Measurements from ENCODE around the gene MRPL40.
A peak's percentile ranks its signal among the peaks of the same experiment; 100 is the strongest.

The MRPL40 gene

DNA sequence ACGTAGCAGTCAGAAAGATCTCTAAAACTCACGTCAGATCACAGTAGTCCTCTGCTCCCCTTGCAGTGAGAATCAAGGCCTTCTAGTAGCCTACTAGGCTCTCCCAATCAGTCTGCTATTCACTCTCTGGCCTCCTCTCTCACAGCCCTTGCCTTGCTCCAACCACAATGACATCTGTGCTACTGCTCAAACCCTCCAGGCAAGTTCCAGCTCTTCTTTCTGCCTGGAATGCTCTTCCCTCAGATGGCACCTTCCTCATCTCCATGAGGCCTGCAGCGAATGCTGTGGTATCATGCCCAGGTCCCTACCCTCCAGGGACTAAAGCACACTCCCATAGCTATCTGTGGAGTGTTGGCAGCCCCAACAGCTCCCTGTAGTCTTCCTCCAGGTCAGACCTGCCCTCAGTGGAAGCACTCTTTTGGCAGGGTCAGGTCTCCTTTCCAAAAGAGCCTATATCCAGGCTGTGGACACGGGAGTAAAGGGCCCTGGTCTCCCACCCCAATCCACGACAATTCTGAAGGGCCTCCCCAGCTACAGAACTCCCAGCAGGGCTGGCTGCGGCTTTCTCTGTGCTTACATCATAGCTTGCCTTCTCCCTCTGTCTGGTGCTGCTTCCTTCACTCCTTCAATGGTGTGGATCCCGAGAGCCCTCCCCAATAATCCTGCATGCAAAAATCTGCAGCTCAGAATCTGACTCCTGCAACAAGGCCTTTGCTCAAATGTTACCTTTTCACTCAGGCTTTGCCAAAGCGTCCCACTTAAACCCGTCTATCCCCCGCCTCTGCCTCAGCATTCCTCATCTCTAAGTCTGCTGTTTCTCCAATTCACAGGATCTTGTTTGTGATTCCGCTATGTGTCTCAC, 9.7 kb upstream of the MRPL40 start:
- H3K4me3 ChIP-seq (replicated peaks; ENCODE audit: insufficient read depth, low read length): no peak overlapping the region
- no peaks in the 10 kb centered on the region for H3K27me3 ChIP-seq (ENCODE audit: insufficient read depth, poor library complexity, severe bottlenecking)
- DNase-seq (ENCODE audit: low read depth in 1 of 2, low spot score in 1 of 2): no peak
- H3K27ac ChIP-seq (replicated peaks): peak overlapping the region; percentile 20; the same call in 1 of the 2 replicates
- no peak for TF ChIP-seq POLR2AphosphoS5 (IDR thresholded peaks at IDR 0.05; ENCODE audit: low read depth)
- TF ChIP-seq, protein P1, sequence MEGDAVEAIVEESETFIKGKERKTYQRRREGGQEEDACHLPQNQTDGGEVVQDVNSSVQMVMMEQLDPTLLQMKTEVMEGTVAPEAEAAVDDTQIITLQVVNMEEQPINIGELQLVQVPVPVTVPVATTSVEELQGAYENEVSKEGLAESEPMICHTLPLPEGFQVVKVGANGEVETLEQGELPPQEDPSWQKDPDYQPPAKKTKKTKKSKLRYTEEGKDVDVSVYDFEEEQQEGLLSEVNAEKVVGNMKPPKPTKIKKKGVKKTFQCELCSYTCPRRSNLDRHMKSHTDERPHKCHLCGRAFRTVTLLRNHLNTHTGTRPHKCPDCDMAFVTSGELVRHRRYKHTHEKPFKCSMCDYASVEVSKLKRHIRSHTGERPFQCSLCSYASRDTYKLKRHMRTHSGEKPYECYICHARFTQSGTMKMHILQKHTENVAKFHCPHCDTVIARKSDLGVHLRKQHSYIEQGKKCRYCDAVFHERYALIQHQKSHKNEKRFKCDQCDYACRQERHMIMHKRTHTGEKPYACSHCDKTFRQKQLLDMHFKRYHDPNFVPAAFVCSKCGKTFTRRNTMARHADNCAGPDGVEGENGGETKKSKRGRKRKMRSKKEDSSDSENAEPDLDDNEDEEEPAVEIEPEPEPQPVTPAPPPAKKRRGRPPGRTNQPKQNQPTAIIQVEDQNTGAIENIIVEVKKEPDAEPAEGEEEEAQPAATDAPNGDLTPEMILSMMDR (IDR thresholded peaks at IDR 0.05; ENCODE audit: insufficient read depth, low read length): no peak
- no peak for TF ChIP-seq SPI1 (IDR thresholded peaks at IDR 0.05; ENCODE audit: borderline replicate concordance, low read depth)
- TF ChIP-seq, protein P2, sequence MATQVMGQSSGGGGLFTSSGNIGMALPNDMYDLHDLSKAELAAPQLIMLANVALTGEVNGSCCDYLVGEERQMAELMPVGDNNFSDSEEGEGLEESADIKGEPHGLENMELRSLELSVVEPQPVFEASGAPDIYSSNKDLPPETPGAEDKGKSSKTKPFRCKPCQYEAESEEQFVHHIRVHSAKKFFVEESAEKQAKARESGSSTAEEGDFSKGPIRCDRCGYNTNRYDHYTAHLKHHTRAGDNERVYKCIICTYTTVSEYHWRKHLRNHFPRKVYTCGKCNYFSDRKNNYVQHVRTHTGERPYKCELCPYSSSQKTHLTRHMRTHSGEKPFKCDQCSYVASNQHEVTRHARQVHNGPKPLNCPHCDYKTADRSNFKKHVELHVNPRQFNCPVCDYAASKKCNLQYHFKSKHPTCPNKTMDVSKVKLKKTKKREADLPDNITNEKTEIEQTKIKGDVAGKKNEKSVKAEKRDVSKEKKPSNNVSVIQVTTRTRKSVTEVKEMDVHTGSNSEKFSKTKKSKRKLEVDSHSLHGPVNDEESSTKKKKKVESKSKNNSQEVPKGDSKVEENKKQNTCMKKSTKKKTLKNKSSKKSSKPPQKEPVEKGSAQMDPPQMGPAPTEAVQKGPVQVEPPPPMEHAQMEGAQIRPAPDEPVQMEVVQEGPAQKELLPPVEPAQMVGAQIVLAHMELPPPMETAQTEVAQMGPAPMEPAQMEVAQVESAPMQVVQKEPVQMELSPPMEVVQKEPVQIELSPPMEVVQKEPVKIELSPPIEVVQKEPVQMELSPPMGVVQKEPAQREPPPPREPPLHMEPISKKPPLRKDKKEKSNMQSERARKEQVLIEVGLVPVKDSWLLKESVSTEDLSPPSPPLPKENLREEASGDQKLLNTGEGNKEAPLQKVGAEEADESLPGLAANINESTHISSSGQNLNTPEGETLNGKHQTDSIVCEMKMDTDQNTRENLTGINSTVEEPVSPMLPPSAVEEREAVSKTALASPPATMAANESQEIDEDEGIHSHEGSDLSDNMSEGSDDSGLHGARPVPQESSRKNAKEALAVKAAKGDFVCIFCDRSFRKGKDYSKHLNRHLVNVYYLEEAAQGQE (IDR thresholded peaks at IDR 0.05; ENCODE audit: insufficient replicate concordance, low read depth): no peak
- no peak for TF ChIP-seq GABPA (IDR thresholded peaks at IDR 0.05; ENCODE audit: low read depth)

DNA sequence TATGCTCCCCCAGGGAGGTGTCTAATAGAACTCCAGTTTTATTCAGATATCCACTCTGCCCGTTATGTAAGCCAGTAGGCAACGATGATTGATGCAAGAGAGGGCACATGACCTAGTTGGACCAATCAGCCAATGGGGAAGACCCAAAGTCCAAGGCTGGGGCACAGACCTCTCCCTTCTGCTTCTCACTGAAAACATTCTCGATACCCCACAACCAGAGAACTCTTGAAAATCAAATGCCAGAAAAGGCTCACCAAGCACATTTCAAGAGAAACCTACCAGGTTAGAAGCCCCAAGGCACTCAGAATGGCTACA, 8.2 kb upstream of the MRPL40 start:
- peak in 1 of 2 experiments; percentile 48 for DNase-seq (ENCODE audit: low read depth in 1 of 2, low spot score in 1 of 2)
- H3K4me3 ChIP-seq (replicated peaks; ENCODE audit: insufficient read depth, low read length): no peak overlapping the region
- no peaks in the 10 kb centered on the region for H3K27me3 ChIP-seq (ENCODE audit: insufficient read depth, poor library complexity, severe bottlenecking)
- peak overlapping the region; percentile 28 for H3K27ac ChIP-seq (replicated peaks)
- TF ChIP-seq GABPA (IDR thresholded peaks at IDR 0.05; ENCODE audit: low read depth): no peak
- TF ChIP-seq, protein P1 (IDR thresholded peaks at IDR 0.05; ENCODE audit: insufficient read depth, low read length): no peak
- TF ChIP-seq SPI1 (IDR thresholded peaks at IDR 0.05; ENCODE audit: borderline replicate concordance, low read depth): no peak
- no peak for TF ChIP-seq POLR2AphosphoS5 (IDR thresholded peaks at IDR 0.05; ENCODE audit: low read depth)
- TF ChIP-seq, protein P2 (IDR thresholded peaks at IDR 0.05; ENCODE audit: insufficient replicate concordance, low read depth): no peak

DNA sequence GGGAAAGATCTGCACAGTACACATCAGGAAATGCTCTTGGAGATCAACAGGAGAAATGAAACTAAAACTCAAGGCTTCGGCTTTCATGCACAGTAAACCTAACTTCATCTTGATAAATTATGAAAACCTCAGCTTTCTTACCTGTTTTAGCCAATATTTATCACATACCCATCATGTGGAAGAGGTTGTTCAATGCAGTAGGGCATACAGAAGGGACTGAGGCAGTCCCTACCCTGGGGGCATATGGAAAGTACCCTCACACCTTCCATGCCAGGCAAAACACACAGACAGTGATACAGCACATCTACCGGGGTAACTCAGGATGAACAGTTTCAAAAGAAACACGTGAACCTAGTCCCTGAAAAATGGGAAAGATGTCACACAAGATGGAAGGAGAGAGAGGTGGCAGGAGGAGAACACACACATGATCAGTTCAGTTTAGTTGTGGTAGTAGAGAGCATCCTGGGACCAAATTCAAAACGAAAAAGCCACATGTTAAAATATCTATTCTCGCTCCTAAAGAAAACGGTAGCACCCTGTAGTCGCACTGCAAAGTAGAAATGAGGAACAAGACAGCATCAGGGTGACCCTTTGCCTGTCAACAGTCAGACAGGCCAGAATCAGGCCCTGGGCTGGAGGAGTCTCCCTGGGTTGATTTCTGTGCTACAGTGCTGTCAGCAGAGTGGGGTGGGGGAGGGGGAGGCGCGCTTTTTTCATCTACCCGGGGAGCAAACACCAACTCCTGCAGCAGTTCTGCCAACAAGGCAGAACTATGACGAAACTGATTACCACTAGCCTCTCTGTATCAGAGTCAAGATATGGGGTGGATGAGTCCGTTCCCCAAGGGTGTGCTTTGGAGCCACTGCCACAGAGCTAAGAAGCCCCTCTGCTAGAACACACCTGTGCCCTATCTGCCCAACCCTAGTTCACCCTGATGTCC, 2.1 kb upstream of the MRPL40 start:
- TF ChIP-seq SPI1 (IDR thresholded peaks at IDR 0.05; ENCODE audit: borderline replicate concordance, low read depth): peak; percentile 30; the same call in 1 of the 2 replicates
- no peak for TF ChIP-seq GABPA (IDR thresholded peaks at IDR 0.05; ENCODE audit: low read depth)
- TF ChIP-seq, protein P1 (IDR thresholded peaks at IDR 0.05; ENCODE audit: insufficient read depth, low read length): no peak
- peak; percentile 41; the same call in 1 of the 2 replicates for TF ChIP-seq POLR2AphosphoS5 (IDR thresholded peaks at IDR 0.05; ENCODE audit: low read depth)
- H3K4me3 ChIP-seq (replicated peaks; ENCODE audit: insufficient read depth, low read length): peak overlapping the region; percentile 90
- H3K27me3 ChIP-seq (ENCODE audit: insufficient read depth, poor library complexity, severe bottlenecking): no peaks in the 10 kb centered on the region
- peak; percentile 68 to 89 for DNase-seq (ENCODE audit: low read depth in 1 of 2, low spot score in 1 of 2)
- H3K27ac ChIP-seq (replicated peaks): peak overlapping the region; percentile 95
